ENCODE results near the gene RRM1.

The RRM1 gene

GRCh38 chr11:4064278-4064955, 30.2 kb upstream of the RRM1 start:
- peak; percentile 50; the same call in 1 of the 2 replicates for TF ChIP-seq USF1 (IDR thresholded peaks at IDR 0.05)
- no peak for TF ChIP-seq REST (IDR thresholded peaks at IDR 0.05; ENCODE audit: low read depth)
- no peak for TF ChIP-seq TCF12 (IDR thresholded peaks at IDR 0.05; ENCODE audit: low read depth)

- TF ChIP-seq CEBPB (IDR thresholded peaks at IDR 0.05) (no peak), TAF1 (IDR thresholded peaks at IDR 0.05; ENCODE audit: low read depth) (no peak), USF1 (IDR thresholded peaks at IDR 0.05) (no peak), EP300 (IDR thresholded peaks at IDR 0.05; ENCODE audit: borderline replicate concordance) (no peak), NFIC (IDR thresholded peaks at IDR 0.05) (no peak), RAD21 (IDR thresholded peaks at IDR 0.05; ENCODE audit: low read depth) (no peak), EGR1 (IDR thresholded peaks at IDR 0.05) (no peak), REST (IDR thresholded peaks at IDR 0.05; ENCODE audit: low read depth) (no peak), ZBTB7A (IDR thresholded peaks at IDR 0.05; ENCODE audit: low read depth) (no peak), TEAD4 (IDR thresholded peaks at IDR 0.05) (no peak), MAX (IDR thresholded peaks at IDR 0.05) (no peak), YY1 (IDR thresholded peaks at IDR 0.05; ENCODE audit: low read depth) (no peak), TCF12 (IDR thresholded peaks at IDR 0.05; ENCODE audit: low read depth) (no peak), CREB1 (IDR thresholded peaks at IDR 0.05; ENCODE audit: low read depth) (no peak)
Measured at GRCh38 chr11:4065086-4065485, 29.5 kb upstream of the RRM1 start.

- TF ChIP-seq REST (IDR thresholded peaks at IDR 0.05; ENCODE audit: low read depth) (no peak), CEBPB (IDR thresholded peaks at IDR 0.05) (no peak), TAF1 (IDR thresholded peaks at IDR 0.05; ENCODE audit: low read depth) (no peak), MAX (IDR thresholded peaks at IDR 0.05) (no peak), CREB1 (IDR thresholded peaks at IDR 0.05; ENCODE audit: low read depth) (no peak), EP300 (IDR thresholded peaks at IDR 0.05; ENCODE audit: borderline replicate concordance) (no peak), RAD21 (IDR thresholded peaks at IDR 0.05; ENCODE audit: low read depth) (no peak), TEAD4 (IDR thresholded peaks at IDR 0.05) (no peak), FOXM1 (IDR thresholded peaks at IDR 0.05; ENCODE audit: borderline replicate concordance, low read depth) (no peak), NFIC (IDR thresholded peaks at IDR 0.05) (no peak), EGR1 (IDR thresholded peaks at IDR 0.05) (no peak), YY1 (IDR thresholded peaks at IDR 0.05; ENCODE audit: low read depth) (no peak), TCF12 (IDR thresholded peaks at IDR 0.05; ENCODE audit: low read depth) (no peak), USF1 (IDR thresholded peaks at IDR 0.05) (no peak), ZBTB7A (IDR thresholded peaks at IDR 0.05; ENCODE audit: low read depth) (no peak)
Measured at GRCh38 chr11:4065601-4066377, 28.8 kb upstream of the RRM1 start.

GRCh38 chr11:4066910-4067309, 27.7 kb upstream of the RRM1 start:
- TF ChIP-seq MAX (IDR thresholded peaks at IDR 0.05) (no peak), YY1 (IDR thresholded peaks at IDR 0.05; ENCODE audit: low read depth) (no peak), TAF1 (IDR thresholded peaks at IDR 0.05; ENCODE audit: low read depth) (no peak), CEBPB (IDR thresholded peaks at IDR 0.05) (no peak)
